ENCODE measurements around the gene ALDOC.

The ALDOC gene

DNA sequence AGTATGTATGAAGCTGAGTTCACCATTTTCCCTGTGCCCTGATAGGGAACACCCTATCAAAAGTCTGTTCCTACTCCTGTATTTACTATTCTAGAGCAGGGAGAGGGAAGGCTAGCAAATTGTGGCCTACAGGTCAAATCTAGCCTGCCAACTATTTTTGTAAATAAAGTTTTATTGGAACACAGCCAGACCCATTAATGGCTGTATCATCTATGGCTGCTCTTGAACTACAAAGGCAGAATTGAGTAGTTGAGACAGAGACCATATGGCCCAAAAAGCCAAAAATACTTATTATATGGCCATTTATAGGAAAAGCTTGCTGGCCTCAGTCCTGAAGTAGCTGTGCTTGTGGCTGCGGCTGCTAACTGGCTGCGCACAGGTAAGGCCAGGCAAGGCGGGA is 4.3 kb upstream of the ALDOC start:
- no peak for DNase-seq

DNA sequence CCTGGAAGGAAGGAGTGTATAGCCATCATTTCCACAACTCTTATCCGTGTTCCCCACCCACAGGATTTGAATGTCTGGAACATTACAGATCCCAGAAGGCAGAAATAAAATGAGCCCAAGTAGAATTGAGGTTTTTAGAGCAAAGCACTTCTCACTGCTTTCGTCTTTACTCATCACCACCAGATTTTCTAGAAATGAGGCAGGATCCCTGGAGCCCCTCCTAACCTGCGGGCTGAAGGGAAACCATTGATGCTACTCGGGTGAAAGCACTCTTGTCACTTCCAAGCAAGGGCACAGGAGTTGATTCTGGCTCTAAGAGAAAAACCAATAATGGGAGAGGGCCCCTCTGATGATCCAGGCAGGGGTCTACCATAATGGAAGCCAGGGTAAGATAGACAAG is 2.8 kb upstream of the ALDOC start:
- DNase-seq = no peak

DNA sequence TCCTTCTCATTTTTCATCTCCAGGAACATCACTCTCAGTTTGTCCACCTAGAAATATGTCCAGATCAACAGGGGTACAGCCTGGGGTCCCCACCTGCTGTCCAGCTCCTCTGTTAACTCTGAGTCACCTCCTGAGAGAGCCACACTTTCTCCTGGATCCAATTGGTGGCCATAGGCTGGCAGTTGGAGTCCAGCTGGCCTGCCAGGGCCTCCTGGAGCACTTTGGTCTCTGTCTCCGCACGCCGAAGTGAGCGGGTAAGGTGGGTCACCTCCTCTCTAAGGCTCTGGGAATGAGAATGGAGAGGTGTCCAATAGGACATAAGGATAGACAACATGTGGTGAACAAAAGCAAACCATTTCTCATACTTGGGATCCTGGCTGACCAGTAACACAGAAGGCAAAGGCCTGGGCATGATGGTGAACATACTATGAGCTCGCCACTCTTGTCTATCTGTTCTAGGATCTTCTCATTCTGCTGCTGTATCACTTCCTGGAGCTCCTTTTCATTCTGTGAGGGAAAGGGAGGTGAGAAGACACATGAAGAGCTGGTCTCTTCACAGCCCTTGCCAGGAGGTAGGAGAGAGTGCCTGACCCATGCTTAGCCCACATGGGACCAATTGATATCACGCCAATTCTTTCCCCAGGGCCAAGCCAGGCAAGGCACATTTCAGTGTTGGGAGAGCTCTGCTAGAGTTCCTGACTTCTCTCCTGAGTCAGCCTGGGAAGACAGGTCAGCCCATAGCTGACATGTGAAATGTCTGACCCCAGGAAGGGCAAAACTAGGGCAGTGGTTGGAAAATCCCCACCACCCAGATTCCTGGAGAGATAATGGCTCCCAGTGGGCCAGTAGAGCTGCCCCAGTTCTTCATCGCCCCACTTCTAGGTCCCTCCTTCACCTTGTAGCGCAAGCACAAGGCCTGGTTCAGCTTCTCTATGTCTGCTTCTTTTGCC is 1.8 kb upstream of the ALDOC start:
- no peak for DNase-seq

DNA sequence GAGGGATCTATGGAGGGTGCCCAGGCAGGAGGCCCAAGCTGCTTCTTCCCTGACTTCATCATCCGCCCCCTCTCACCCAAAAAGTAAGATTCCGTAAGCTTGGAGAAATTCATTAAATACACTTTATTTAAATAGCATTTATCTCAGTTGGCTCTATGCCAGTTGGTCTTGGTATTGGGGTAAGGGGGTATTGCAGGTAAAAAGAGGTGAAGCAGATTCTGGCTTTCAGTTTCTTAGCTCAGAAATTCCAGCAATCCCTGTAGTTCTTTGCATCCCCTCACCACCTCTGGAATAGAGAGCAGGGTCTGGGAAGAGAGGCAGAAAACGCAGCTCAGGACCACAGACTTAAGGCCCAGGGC is 750 bp upstream of the ALDOC start:
- DNase-seq = no peak

DNA sequence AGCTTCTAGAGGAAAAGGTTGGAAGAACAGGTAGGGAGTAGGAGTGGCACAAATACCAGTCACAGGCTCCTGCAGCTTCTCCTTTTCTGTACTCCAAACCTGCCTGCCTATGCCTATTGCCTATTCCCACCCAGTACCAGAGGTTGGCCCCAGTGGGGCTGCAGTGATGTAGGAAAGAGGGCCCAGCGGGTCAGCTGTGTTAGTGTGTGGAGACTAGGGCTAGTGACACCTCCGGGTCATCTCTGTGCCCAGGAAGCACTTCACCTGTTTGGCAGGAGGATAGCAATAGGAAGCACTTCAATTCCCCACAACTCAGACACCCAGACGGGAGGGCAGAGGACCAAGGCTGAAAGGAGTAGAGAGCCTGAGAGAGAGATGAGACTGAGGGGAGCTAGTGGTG is 679 bp downstream of the ALDOC start:
- DNase-seq = peak in 1 of 6 experiments; percentile 27

DNA sequence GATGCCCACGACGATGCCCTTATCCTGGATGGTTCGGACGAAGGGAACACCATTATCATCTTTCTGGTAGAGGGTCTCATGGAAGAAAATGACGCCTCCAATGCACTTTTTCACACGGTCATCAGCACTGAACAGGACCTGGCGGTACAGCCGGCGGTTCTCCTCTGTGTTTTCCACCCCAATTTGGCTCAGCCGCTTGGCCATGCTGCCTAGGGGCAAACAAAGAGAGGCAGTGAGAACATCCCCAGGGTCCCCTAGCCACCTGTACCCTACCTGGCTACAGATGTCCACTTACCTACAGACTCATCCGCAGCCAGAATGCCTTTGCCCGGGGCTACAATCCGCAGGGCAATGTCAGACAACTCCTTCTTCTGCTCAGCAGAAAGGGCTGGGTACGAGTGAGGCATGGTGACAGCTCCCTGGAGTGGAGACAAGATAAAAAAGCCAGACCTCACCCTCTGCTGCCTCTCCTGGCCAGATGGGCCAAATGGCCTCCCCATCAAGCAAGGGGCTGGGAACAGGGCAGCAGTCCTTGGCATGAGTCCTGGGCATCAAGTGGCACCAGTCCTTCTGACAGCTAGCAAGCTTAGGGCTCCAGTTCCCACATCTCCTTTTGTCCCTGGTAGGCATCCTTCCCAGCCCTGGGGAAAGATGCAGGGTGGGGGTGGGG is 1.4 kb downstream of the ALDOC start:
- no peak for DNase-seq

DNA sequence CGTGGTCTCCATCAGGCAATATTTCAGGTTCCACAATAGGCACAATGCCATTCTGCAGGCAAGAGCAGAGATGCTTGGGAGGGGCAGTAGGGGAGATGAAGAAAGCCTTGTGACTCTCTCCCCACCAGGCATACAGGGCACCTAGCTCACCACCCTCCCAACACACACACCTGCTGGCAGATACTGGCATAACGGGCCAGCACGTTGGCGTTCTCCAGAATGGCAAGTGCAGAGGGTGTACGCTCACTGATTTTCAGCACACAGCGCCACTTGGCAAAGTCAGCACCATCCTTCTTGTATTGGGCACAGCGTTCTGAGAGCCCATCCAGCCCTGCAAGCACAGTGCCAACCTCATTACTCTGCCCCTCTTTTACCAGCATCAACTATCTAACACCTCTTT is 2.2 kb downstream of the ALDOC start:
- peak in 1 of 6 experiments; percentile 8 for DNase-seq

DNA sequence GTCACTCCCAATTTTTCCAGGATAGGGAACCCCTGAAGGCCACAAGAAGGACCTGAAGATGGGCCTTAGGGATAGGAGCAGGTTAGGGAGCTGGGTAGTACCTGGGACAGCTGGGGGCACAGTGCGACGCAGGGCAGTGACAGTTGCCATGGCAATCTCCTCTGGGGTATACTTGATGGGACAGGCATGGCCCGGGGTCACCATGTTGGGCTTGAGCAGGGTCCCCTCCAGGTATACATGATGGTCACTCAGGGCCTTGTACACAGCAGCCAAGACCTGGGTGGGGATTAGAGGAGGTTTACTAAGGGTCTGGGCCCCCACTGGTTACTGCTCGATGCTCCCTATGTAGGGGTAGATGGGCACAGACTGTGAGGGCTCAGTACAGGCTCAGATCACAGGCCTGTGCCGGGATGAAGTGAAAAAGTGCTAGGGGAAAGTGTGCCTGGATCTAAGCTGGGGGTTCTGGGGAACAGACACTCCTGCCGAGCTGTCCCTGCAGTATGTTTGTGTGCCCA is 2.7 kb downstream of the ALDOC start:
- no peak for DNase-seq

DNA sequence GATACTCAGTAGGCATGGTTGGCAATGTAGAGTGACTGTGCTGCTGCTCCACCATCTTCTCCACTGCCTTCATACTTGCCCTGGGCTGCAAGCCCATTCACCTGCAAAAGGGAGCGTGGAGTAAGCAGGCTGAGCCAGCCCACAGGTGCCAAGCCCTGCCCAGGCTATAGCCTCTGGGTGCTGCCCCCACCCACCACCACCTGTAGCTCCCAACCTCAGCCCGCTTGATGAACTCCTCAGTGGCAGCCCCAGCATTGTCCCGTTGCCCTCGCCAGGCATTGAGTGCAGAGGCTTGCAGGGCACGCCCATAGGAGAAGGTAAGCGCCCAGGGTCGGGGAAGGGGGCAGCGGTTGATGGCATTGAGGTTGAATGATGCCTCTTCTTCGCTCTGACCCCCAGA is 3.2 kb downstream of the ALDOC start:
- DNase-seq = no peak

DNA sequence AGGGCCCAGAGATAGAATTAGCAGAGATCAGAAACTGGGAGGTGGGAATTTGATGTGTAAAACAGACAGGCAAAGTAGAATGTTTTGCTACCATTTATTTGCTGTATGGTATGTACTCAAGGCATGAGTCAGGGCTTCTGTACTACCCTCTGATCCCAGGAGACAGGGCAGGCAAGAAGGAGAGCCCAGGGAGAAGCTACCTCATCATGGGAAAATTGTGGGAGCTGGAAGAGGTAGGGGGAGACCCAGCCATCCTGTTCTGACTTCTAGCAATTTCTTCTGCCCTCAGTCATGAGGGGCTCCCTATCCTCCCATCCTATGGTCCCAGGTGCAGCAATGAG is 3.7 kb downstream of the ALDOC start:
- DNase-seq = no peak

DNA sequence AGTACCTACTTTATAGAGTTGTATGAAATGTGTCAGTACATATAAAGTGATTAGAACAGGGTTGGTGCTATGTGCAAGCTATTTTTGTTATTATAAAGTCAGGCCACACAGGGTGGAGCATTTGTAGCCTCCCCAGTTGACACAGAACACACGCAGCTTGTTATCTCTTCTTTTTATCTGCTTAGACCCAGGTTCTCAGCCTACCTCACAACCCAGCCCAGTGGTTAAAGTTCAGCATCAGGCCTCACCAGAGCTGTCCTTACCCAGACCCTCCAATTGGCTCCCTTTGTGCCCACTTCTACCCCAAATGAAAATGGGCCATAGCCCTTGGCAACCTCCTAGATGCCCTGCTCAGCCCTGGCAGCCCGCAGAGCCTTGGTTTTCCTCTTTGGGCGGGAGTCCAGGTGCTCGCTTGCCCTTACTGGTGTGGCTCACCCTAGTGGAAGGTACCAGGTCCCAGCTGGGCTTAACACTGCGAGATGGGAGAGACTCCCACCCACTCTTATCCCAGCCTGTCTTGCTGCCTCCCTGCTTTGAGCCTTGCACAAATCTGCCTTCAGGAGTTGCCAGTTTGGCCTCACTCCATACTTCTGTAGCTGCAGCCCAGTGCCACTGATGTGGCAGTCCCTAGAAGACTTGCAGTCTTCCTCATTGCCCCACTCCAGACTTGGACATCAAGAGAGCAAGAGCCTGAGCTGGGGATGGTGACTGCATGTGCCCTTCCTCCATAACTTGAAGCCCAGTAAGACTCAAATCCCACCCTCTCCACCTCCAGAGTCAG is 4.2 kb downstream of the ALDOC start:
- no peak for DNase-seq

DNA sequence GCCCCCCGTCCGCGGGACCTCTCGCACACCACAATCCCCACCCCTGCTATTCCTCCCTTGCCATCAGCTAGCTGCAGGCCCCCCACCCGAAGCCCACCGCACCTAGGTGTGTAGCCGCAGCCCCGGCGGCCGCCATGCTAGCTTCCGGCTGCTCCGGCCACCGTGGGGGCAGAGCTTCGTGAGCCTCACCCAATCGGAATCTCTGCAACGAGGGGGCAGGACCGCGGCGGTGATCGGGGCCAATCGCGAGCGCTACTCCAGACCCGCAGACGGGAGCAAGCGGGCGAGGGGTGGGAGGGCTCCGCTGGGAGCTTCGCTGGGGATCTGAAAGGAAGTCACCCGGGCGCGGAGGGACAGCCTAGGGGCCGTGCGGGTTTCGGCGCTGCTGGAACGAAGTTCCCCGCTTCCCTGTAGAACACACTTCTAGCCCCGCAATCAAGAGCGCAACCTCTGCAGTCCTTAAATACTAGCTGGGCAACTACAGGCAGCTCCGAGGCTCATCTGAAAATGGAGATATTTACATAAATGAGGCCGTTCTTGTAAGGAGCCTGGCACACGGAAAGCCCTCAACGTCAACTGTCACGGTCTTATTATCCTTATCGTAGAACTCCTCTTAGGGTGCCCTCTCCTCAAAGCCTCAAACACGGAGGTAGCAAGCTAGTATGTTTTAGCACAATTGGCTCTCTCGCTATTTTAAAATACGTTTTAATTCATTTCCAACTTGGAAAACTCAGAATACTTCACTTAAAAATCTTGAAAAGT is 5.2 kb downstream of the ALDOC start, which contains the start of gene PIGS:
Gene PIGS, minus strand, starts transcription at position 164 of the 762 bp plus-strand sequence. Its CDS starts 28 bp downstream, at position 136.
- peak; percentile 73 to 90 (median 84) for DNase-seq

DNA sequence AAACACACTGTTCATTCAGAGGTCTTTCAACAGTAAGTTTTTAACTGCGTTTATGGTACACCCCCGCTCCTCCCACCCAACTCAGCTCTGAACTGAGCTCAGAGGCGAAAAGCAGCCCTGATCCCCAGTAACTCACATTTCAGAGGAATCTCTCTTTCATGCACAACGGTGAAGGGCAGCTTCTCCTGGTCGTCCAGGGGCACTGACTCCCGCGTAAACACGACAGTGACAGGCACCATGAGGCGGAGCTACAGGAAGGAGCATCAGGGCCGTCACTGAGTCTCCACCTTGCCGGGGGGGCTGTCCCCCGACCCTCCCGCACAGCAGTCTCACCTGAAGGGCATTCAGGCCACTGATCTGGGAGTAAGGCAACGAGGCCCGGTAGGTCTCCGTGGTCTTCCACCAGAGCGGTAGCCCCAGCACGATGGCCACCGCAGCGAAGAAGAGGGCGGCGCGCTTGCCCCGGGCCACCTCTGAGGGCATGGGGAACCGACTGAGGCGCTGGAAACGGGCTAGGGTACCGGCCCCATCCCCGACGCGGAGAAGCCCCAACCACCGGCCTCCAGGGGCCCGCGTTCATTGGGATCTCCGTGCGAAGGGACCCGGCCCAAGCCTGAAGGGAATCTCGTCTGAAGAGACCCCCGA is 5.9 kb downstream of the ALDOC start:
- DNase-seq = peak in 5 of 6 experiments; percentile 21 to 59 (median 53)

DNA sequence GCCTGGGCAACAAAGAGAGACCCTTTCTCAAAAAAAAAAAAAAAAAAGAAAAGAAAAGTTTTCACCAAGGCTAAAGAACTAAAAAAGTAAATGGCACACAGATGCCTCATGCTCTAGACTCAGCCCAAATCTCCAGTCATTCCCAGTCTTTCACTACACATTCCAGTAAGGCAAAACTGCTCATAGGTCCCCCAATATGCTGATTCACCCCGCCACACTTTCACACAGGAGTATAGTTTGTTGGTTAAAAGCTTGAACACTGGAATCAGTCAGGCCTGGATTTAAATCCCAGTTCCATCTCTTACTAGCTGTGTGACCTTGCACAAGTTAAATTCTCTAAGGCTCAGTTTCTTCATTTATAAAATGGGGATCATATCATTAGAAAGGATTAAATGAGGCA is 7.2 kb downstream of the ALDOC start:
- no peak for DNase-seq

DNA sequence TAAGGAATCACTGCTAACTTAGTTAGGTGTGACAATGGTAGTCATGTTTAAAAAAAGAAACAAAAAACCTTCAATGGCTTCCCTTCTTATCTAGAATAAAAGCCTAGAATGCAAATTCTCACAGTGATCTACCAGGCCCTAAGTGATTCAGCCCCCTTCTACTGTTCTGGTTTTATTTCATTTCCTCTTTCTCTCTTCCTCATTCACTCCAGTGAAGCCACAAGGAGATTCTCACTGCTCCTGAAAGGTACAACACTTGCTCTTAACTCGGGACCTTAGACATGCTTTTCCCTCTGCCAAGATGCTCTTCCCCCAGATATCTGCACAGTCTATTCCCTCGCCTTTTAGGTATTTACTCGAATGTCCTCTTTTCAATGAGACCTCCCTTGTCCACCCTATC is 9.1 kb downstream of the ALDOC start:
- DNase-seq = no peak

DNA sequence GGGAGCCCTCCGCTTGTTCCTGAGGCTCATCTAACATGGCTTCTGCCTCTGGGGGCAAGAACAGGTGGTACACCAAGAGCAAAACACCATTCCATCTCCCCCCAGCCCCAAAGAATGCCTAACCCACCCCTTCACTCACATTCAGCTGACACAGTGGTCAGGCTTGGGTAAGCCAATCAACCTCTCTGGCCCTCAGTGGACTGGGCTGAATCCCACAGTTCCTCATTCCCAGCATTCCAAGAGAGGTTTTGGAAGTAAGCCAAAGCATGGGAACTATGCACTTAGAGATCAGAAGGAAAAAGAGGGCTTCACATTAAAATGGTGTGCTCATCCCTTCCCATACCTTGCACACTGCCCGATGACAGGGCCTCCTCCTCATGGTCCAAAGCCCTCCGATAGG is 13.2 kb downstream of the ALDOC start:
- DNase-seq = no peak

DNA sequence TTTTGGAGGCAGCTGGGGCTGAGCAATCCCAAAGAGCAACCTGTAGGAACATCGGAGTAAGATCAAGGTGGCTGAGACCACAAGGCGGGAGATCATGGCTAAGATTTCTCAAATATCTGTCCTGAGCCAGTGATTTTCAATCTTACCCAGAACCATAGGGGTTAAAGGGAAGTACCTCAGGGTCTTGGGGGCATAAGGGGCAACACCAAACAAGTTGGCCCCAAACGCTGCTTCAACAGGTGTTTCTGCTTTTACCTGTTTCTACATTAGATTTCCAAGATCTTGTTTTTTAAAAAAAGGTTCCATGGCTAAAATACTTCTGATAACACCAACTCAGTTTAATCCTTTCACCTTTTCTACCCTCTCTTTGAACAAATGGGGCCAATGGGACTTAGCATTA is 21.7 kb downstream of the ALDOC start:
- DNase-seq = no peak

DNA sequence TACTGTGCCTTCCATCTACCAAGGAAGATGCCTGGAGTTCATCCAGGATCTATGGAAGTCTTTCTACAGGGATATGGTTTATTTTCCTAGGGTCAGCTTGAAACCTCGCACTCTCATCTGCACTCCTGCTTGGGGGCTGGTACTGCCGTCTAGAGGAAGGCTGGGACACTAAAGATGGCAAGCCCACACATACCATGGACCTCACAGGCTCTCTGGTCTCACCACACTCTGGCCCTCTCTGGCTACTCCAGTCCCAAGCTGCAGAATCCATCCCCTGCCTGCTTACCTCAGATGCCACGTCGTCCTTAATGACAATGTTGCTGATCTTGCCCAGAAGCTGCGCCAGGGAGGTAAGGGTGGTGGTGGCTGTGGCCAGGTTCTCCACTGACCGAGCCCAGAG is 22.1 kb downstream of the ALDOC start:
- no peak for DNase-seq

DNA sequence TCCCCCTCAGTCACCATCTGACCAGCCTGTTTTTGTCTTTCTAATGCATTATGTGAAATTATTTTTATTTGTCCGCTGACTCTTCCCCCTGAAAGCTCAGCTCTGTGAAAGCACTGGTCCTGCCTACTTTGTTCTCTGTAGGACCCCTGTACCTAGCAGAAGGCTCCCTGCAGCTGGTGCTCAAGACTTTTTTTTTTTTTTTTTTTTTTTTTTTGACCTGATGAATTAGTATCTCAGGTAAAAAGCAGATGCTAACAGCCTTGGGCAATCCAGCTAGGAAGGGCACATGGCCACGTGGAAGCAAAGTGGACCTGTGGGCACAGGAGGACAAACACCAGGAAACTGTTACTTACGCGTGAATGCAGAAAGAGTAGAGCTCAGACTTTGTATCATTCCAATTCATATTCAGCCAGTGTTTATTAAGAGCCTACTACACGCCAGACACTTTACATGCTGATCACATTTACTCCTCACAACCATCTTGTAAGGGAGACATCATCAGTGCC is 23.6 kb downstream of the ALDOC start:
- no peak for DNase-seq

DNA sequence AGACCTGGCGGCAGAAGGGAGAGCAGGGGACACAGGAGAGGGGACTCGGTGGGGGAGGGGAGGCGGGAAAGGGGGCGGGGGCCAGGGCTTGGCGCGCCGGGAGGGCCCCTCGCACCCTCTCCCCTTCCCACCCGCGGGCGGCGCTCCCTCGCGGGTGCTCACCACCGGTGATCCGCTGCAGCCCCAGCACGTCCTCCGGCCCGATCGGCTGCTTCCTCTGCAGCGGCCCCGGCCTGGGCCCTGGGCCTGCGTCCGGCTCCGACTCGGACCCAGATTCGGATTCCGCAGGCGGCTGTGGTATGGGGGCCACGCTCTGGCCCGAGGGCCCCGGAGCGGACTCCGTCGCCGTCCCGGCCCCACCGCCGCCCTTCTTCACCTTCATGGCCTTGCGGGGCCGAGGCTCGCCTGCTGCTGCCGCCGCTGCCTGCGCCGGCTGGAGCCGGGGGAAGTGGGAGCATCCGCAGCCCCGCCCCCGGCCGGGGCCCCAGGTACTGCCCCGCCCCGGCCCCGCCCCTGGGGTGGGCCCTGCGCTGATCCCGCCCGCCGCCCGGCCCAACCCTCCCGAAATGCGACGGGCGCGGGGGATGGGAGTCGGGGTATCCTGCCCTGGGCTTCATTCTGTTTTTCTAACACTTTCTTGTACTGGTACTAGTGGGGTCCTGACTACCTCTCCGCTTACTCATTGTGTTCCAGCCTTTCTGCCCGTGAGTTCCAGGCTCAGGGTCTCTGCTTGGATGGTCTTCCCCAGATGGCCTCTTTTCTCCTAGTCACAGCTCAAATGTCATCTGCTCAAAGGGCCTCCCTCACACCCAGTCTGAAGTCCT is 24.3 kb downstream of the ALDOC start, which contains the start of gene UNC119:
Gene UNC119, minus strand, starts transcription at position 449 of the 824 bp plus-strand sequence. Its CDS starts 67 bp downstream, at position 382.
- peak; percentile 47 to 82 (median 74) for DNase-seq

Measured in stimulated activated naive CD4-positive, alpha-beta T cell (primary cell).